Left forelimb (tissue), 1 donor: Measurements from ENCODE around the gene CNTN1.

Experiments
- DNase-seq: peaks from one replicate; pipeline ENCODE4 v3.0.0-alpha.2; 2018; ENCODE audit warnings: low spot score

CNTN1 gene

GRCh38 chr12:41120211-41120610 is 428.0 kb downstream of the CNTN1 start:
- DNase-seq: no peak

GRCh38 chr12:41121374-41121773 is 429.1 kb downstream of the CNTN1 start:
- no peak for DNase-seq
